ENCODE data around the gene NUP205.

- TF ChIP-seq, protein P1, sequence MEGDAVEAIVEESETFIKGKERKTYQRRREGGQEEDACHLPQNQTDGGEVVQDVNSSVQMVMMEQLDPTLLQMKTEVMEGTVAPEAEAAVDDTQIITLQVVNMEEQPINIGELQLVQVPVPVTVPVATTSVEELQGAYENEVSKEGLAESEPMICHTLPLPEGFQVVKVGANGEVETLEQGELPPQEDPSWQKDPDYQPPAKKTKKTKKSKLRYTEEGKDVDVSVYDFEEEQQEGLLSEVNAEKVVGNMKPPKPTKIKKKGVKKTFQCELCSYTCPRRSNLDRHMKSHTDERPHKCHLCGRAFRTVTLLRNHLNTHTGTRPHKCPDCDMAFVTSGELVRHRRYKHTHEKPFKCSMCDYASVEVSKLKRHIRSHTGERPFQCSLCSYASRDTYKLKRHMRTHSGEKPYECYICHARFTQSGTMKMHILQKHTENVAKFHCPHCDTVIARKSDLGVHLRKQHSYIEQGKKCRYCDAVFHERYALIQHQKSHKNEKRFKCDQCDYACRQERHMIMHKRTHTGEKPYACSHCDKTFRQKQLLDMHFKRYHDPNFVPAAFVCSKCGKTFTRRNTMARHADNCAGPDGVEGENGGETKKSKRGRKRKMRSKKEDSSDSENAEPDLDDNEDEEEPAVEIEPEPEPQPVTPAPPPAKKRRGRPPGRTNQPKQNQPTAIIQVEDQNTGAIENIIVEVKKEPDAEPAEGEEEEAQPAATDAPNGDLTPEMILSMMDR (IDR thresholded peaks at IDR 0.05) = no peak
- no peak for TF ChIP-seq POLR2A (IDR thresholded peaks at IDR 0.05)
Measured at GRCh38 chr7:135673360-135673706, 115.6 kb downstream of the NUP205 start.
